ENCODE results near the gene AGRP. TPM values are rescaled to one million over a fixed set of nuclear protein-coding genes. Genes with fewer than 3 reads are reported as not detected.

Gene AGRP
- total RNA-seq, 2 experiments from 2014 or later = not detected

GRCh38 chr16:67471758-67472384, 11.5 kb downstream of the AGRP start:
- no TSS peak for BruUV-seq (replicated peaks)
- Histone ChIP-seq H3K36me3 (ENCODE audit: insufficient read depth, low read length) (no peaks in the 10 kb centered on the region), H3K27ac (ENCODE audit: low read depth, low read length, poor library complexity, severe bottlenecking) (no peak overlapping the region), H3K4me2 (ENCODE audit: low read length) (no peak overlapping the region), H3K79me2 (ENCODE audit: insufficient read depth, low read depth, low read length) (peaks cover 15% of the 10 kb centered on the region), H3K4me3 (ENCODE audit: low read depth, low read length, poor library complexity, severe bottlenecking) (no peak overlapping the region), H2AFZ (ENCODE audit: low read length) (no peak overlapping the region), H3K9me3 (ENCODE audit: low read length) (no peaks in the 10 kb centered on the region), H4K20me1 (ENCODE audit: insufficient read depth, low read length) (no peaks in the 10 kb centered on the region; the same call in 1 of the 2 replicates), H3K9me2 (ENCODE audit: insufficient read depth, low read length) (no peaks in the 10 kb centered on the region), H3K4me1 (ENCODE audit: insufficient read depth, low read length, poor library complexity, severe bottlenecking) (peaks cover 10% of the 10 kb centered on the region)
- TF ChIP-seq EZH2phosphoT487 (IDR thresholded peaks at IDR 0.05; ENCODE audit: borderline replicate concordance, low read depth, low read length) (no peak), CTCF (conservative IDR thresholded peaks at IDR 0.05; ENCODE audit: low read length) (no peak)
- no peak for DNase-seq (ENCODE audit: low spot score)
- CTCF ChIA-PET (ENCODE audit: unreplicated experiment) = no interaction called here
- intact Hi-C loops (cut with micrococcal nuclease; ENCODE audit: unreplicated experiment) = no loop called here
- POLR2A ChIA-PET = interaction anchor here (1.6 kb wide), 1 partner anchor 9 kb away, joined by 3 read pairs; the partner anchor contains the start of gene ATP6V0D1

DNA sequence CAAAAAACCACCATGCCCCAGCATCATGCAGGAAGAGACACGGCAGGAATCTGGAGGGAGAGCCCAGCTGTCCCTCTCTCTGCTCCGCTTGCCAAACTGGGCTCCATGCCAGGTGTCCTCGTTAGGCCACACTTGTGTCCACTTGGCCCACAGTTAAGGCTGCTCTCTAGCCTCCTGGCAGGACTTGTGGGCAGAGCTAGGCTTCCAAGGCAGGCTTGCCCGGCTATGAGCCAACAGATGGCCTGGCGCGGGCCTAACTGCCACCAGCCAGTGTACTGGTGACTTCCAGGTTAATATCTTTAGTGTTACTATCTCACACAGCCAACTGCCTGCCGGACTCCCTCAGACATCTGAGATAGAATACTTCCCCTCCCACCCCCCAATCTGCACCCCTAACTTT, 13.0 kb downstream of the AGRP start:
- no peaks in the 10 kb centered on the region for H3K9me3 ChIP-seq (ENCODE audit: low read length)
- CTCF ChIA-PET (ENCODE audit: unreplicated experiment) = interaction anchor here (0.6 kb wide), 2 partner anchors 44 to 589 kb away, joined by 5 read pairs; no protein-coding TSS in a partner anchor
- intact Hi-C loops (cut with micrococcal nuclease; ENCODE audit: unreplicated experiment) = no loop called here
- no peaks in the 10 kb centered on the region for H3K9me2 ChIP-seq (ENCODE audit: insufficient read depth, low read length)
- peaks cover 13% of the 10 kb centered on the region for H3K4me1 ChIP-seq (ENCODE audit: insufficient read depth, low read length, poor library complexity, severe bottlenecking)
- H3K79me2 ChIP-seq (ENCODE audit: insufficient read depth, low read depth, low read length) = peaks cover 4% of the 10 kb centered on the region
- H4K20me1 ChIP-seq (ENCODE audit: insufficient read depth, low read length) = no peaks in the 10 kb centered on the region; the same call in 1 of the 2 replicates
- no TSS peak for BruUV-seq (replicated peaks)
- no peak overlapping the region for H3K4me3 ChIP-seq (ENCODE audit: low read depth, low read length, poor library complexity, severe bottlenecking)
- H3K27ac ChIP-seq (ENCODE audit: low read depth, low read length, poor library complexity, severe bottlenecking) = no peak overlapping the region
- no peaks in the 10 kb centered on the region for H3K36me3 ChIP-seq (ENCODE audit: insufficient read depth, low read length)
- TF ChIP-seq CTCF (conservative IDR thresholded peaks at IDR 0.05; ENCODE audit: low read length) = no peak
- no peak for TF ChIP-seq EZH2phosphoT487 (IDR thresholded peaks at IDR 0.05; ENCODE audit: borderline replicate concordance, low read depth, low read length)
- no peak for DNase-seq (ENCODE audit: low spot score)
- no peak overlapping the region for H2AFZ ChIP-seq (ENCODE audit: low read length)
- POLR2A ChIA-PET = interaction anchor here (0.6 to 1.6 kb wide), 2 partner anchors 11 to 1937 kb away, joined by 3 to 6 read pairs; partner anchors contain the start of gene ATP6V0D1
- no peak overlapping the region for H3K4me2 ChIP-seq (ENCODE audit: low read length)

- Histone ChIP-seq H3K9me3 (ENCODE audit: low read length) (no peaks in the 10 kb centered on the region), H2AFZ (ENCODE audit: low read length) (no peak overlapping the region), H3K4me2 (ENCODE audit: low read length) (no peak overlapping the region), H3K9me2 (ENCODE audit: insufficient read depth, low read length) (no peaks in the 10 kb centered on the region), H3K36me3 (ENCODE audit: insufficient read depth, low read length) (no peaks in the 10 kb centered on the region), H3K79me2 (ENCODE audit: insufficient read depth, low read depth, low read length) (no peaks in the 10 kb centered on the region), H3K27ac (ENCODE audit: low read depth, low read length, poor library complexity, severe bottlenecking) (no peak overlapping the region), H3K4me1 (ENCODE audit: insufficient read depth, low read length, poor library complexity, severe bottlenecking) (peaks cover 10% of the 10 kb centered on the region), H4K20me1 (ENCODE audit: insufficient read depth, low read length) (no peaks in the 10 kb centered on the region; the same call in 1 of the 2 replicates), H3K4me3 (ENCODE audit: low read depth, low read length, poor library complexity, severe bottlenecking) (no peak overlapping the region)
- intact Hi-C loops (cut with micrococcal nuclease; ENCODE audit: unreplicated experiment) = loop anchor here (5.0 kb wide), 1 partner anchor 206 kb away; no protein-coding TSS in a partner anchor
- no peak for TF ChIP-seq CTCF (conservative IDR thresholded peaks at IDR 0.05; ENCODE audit: low read length)
- no peak for TF ChIP-seq EZH2phosphoT487 (IDR thresholded peaks at IDR 0.05; ENCODE audit: borderline replicate concordance, low read depth, low read length)
- ChIA-PET CTCF (ENCODE audit: unreplicated experiment) (interaction anchor here (0.5 kb wide), 1 partner anchor 37 kb away, joined by 4 read pairs; no protein-coding TSS in a partner anchor), POLR2A (no interaction called here)
- no TSS peak for BruUV-seq (replicated peaks)
- DNase-seq (ENCODE audit: low spot score) = no peak
These were observed 14.6 kb downstream of the AGRP start for GRCh38 chr16:67468731-67469130.

Measured in OCI-LY7 (cell line).